SK-N-SH treated with all-trans-retinoic acid at 6 μM for 48 hours (cell line): ENCODE data around the gene FAM20B.

Experiments used
- ATAC-seq: fragments of 200-7000 bp; cut with Tn5 transposase; 3 replicates; pipeline ENCODE4 v1.9.1; 2020; ENCODE audit warnings: mild to moderate bottlenecking, moderate library complexity
- ARNTL ChIP-seq: fragments of 450-650 bp; formaldehyde crosslinking; IDR thresholded peaks from 2 replicates; pipeline ENCODE4 v1.5.0; 2020; ENCODE audit warnings: low read depth, mild to moderate bottlenecking, moderate library complexity, borderline replicate concordance
- BACH2 ChIP-seq: fragments of 250-450 bp; sonication (Bioruptor Pico); IDR thresholded peaks from 2 replicates; pipeline ENCODE4 v1.9.0; 2021; ENCODE audit warnings: mild to moderate bottlenecking, borderline replicate concordance
- CSDC2 ChIP-seq: fragments of 250-450 bp; sonication (Bioruptor Pico); IDR thresholded peaks from 2 replicates; pipeline ENCODE4 v1.5.0; 2020; ENCODE audit warnings: mild to moderate bottlenecking, moderate library complexity
- ESRRG ChIP-seq: fragments of 250-450 bp; sonication (Bioruptor Pico); IDR thresholded peaks from 2 replicates; pipeline ENCODE4 v1.6.1; 2021; ENCODE audit warnings: mild to moderate bottlenecking
- GLIS3 ChIP-seq: fragments of 250-450 bp; sonication (Bioruptor Pico); IDR thresholded peaks from 2 replicates; pipeline ENCODE4 v1.5.0; 2020; ENCODE audit warnings: mild to moderate bottlenecking, moderate library complexity
- ISL1 ChIP-seq: fragments of 250-450 bp; sonication (Bioruptor Pico); IDR thresholded peaks from 2 replicates; pipeline ENCODE4 v2.1.2; 2022; ENCODE audit warnings: mild to moderate bottlenecking, moderate library complexity
- OSR1 ChIP-seq: fragments of 250-450 bp; sonication (Bioruptor Pico); IDR thresholded peaks from 2 replicates; pipeline ENCODE4 v1.8.0; 2022; ENCODE audit warnings: moderate library complexity, mild to moderate bottlenecking, inconsistent platforms
- PATZ1 ChIP-seq: fragments of 250-450 bp; sonication (Bioruptor Pico); IDR thresholded peaks from 2 replicates; pipeline ENCODE4 v1.8.0; 2020; ENCODE audit warnings: mild to moderate bottlenecking, moderate library complexity, borderline replicate concordance
- POU6F1 ChIP-seq: fragments of 250-450 bp; sonication (Bioruptor Pico); IDR thresholded peaks from 2 replicates; pipeline ENCODE4 v1.8.0; 2021; ENCODE audit warnings: low read depth, mild to moderate bottlenecking, moderate library complexity, borderline replicate concordance
- PPARA ChIP-seq: fragments of 250-450 bp; sonication (Bioruptor Pico); IDR thresholded peaks from 2 replicates; pipeline ENCODE4 v1.5.0; 2020; ENCODE audit warnings: mild to moderate bottlenecking, borderline replicate concordance
- RARB ChIP-seq: fragments of 250-450 bp; sonication (Bioruptor Pico); IDR thresholded peaks from 2 replicates; pipeline ENCODE4 v1.8.0; 2021; ENCODE audit warnings: mild to moderate bottlenecking, moderate library complexity
- SNAI2 ChIP-seq: fragments of 250-450 bp; sonication (Bioruptor Pico); IDR thresholded peaks from 2 replicates; pipeline ENCODE4 v1.5.0; 2020; ENCODE audit warnings: mild to moderate bottlenecking, moderate library complexity
- TCF4 ChIP-seq: fragments of 250-450 bp; sonication (Bioruptor Pico); IDR thresholded peaks from 2 replicates; pipeline ENCODE4 v1.8.0; 2021; ENCODE audit warnings: mild to moderate bottlenecking, moderate library complexity, borderline replicate concordance
- TOX ChIP-seq: fragments of 250-450 bp; sonication (Bioruptor Pico); IDR thresholded peaks from 2 replicates; pipeline ENCODE4 v1.8.0; 2021; ENCODE audit warnings: mild to moderate bottlenecking, moderate library complexity, borderline replicate concordance
- ZC3H10 ChIP-seq: fragments of 250-450 bp; sonication (Bioruptor Pico); IDR thresholded peaks from 2 replicates; pipeline ENCODE4 v1.5.1; 2021; ENCODE audit warnings: mild to moderate bottlenecking, moderate library complexity
- ZFP3 ChIP-seq: fragments of 250-450 bp; sonication (Bioruptor Pico); IDR thresholded peaks from 2 replicates; pipeline ENCODE4 v1.5.0; 2020; ENCODE audit warnings: mild to moderate bottlenecking, moderate library complexity
- ZFP30 ChIP-seq: fragments of 450-650 bp; formaldehyde crosslinking; IDR thresholded peaks from 2 replicates; pipeline ENCODE4 v1.5.0; 2022; ENCODE audit warnings: mild to moderate bottlenecking, moderate library complexity
- ZNF565 ChIP-seq: fragments of 450-650 bp; formaldehyde crosslinking; conservative IDR thresholded peaks from 2 replicates; pipeline ENCODE4 v1.5.0; 2020; ENCODE audit warnings: low read depth, mild to moderate bottlenecking, moderate library complexity
- ZNF70 ChIP-seq: fragments of 450-650 bp; formaldehyde crosslinking; IDR thresholded peaks from 2 replicates; pipeline ENCODE4 v1.5.0; 2020; ENCODE audit warnings: mild to moderate bottlenecking, moderate library complexity
- ZNF8 ChIP-seq: fragments of 450-650 bp; formaldehyde crosslinking; IDR thresholded peaks from 2 replicates; pipeline ENCODE4 v1.5.0; 2020; ENCODE audit warnings: mild to moderate bottlenecking, moderate library complexity

Gene FAM20B

GRCh38 chr1:179077396-179077795, 51.7 kb downstream of the FAM20B start:
- no peak for ATAC-seq
- TF ChIP-seq ZNF70 (no peak), CSDC2 (CRISPR knock-in tag) (no peak), RARB (no peak), PATZ1 (CRISPR knock-in tag) (no peak), ARNTL (CRISPR knock-in tag) (no peak), SNAI2 (CRISPR knock-in tag) (no peak), ZNF8 (no peak), ZNF565 (no peak), ZFP3 (no peak), ZC3H10 (no peak), ISL1 (CRISPR knock-in tag) (no peak), PPARA (CRISPR knock-in tag) (no peak), ZFP30 (CRISPR knock-in tag) (no peak), TCF4 (no peak), TOX (CRISPR knock-in tag) (no peak)

DNA sequence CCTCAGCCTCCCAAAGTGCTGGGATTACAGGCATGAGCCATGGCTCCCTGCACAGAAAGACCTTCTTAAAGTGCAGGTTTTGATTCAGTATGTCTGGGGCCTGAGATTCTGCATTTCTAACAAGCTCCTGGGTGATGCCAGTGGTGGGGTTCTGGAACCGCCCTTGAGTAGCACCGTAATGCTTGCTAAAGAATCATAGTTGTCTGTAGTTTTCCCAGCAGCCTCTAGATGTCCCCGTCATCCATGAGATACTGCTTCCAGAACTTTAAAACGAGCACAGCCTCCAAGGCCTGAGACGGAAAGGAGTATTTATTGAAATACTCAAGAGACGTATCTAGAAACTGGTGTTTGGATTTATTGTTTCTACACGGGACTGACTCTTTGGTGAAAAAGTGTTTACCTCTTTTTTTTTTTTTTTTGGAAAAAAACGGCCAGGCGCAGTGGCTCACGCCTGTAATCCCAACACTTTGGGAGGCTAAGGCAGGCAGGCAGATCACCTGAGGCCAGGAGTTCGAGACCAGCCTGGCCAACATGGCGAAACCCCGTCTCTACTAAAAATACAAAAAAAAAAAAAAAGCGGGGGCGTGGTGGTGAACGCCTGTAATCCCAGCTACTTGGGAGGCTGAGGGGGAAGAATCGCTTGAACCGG, 53.5 kb downstream of the FAM20B start:
- TF ChIP-seq ZNF70 (no peak), PATZ1 (CRISPR knock-in tag) (no peak), GLIS3 (CRISPR knock-in tag) (no peak), TCF4 (no peak)
- ATAC-seq = peak; percentile 29

DNA sequence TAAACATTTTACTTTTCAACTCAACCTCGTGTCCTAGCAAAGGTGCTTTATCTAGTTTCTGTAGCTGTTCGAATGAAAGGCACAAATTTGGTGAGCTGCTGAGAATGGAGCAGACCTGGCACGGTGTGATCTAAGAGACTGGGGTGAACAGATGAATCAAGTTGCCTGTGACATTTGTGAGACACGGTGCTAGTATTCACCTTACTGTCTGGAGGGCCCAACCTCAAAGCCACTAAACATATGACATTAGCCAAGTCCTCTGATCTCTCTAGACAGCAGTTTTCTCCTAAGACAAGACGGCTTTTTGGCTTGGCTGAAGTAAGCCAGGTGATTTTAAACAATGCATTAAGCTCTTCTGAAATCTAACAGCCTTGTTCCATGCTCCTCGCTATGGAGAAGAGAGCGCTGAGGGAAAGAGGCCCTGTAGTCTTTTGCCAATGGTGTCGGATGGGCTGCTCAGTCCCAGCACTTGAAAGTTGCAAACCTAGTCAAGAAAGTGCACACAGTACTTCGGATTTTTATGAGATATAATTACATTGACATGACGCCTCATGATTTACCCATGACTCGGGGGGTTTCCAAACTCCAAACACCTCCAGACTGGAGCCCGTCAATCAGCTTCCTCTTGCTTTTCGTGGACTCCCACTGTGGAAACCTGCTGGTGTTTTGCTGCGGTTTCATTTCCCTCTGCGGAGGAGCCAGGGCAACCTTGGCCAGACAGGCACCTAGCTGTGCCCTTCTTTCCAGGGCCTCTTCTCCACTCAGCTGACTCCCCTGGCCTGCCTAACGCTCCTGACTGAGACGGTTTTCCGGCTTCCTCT, 55.4 kb downstream of the FAM20B start:
- TF ChIP-seq OSR1 (CRISPR knock-in tag) (no peak), ESRRG (no peak), PPARA (CRISPR knock-in tag) (no peak), ZFP30 (CRISPR knock-in tag) (no peak), ZNF8 (no peak), PATZ1 (CRISPR knock-in tag) (no peak), ZNF70 (no peak), BACH2 (CRISPR knock-in tag) (no peak), ZNF565 (no peak), TOX (CRISPR knock-in tag) (no peak), POU6F1 (CRISPR knock-in tag) (no peak), CSDC2 (CRISPR knock-in tag) (no peak)
- no peak for ATAC-seq

DNA sequence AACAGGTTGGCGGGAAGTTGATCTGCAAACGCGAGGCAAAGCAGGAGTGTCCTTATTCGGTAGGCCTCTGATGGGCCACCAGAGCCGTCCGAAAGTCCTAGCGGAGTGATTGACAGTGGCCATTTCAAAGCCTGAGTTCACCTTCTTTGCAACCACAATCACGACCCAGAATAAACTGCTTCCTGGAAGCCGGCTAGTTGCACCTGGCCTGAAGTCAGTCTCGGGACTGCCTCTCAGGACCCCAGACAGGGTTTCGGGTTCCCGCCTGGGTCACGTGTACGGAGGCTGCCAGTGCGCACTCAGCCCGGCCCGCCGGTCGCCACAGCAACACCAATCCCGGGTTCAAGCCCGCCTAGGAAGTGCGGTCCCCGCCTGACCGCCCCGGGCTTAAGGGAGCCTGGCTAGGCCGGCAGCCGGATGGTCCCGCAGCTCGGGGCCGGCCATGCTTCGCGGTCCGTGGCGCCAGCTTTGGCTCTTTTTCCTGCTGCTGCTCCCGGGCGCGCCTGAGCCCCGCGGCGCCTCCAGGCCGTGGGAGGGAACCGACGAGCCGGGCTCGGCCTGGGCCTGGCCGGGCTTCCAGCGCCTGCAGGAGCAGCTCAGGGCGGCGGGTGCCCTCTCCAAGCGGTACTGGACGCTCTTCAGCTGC, 56.1 kb downstream of the FAM20B start, which contains the start of gene TOR3A:
Gene TOR3A (plus strand): TSS at position 384 of the 646 bp plus-strand sequence. CDS start 59 bp downstream, at position 443.
- TF ChIP-seq CSDC2 (CRISPR knock-in tag) (no peak), POU6F1 (CRISPR knock-in tag) (peak; percentile 13; the same call in 1 of the 2 replicates)
- peak; percentile 95 for ATAC-seq
